ENCODE data around the gene SOX1.

- TF ChIP-seq CTCF (IDR thresholded peaks at IDR 0.05; ENCODE audit: low read length) (no peak), EZH2 (optimal IDR thresholded peaks at IDR 0.05; ENCODE audit: low read depth, low read length) (no peak)
Observed at GRCh38 chr13:112067116-112067741, at the start of gene SOX1.
